BE2C (cell line): ENCODE data around the gene SLC5A9.

Experiments used
- DNase-seq: peaks from one replicate; pipeline ENCODE4 v3.0.0-alpha.2; 2020
- H3K27me3 ChIP-seq: fragments of 250-450 bp; sonication (Bioruptor Pico); 2 replicates; pipeline ENCODE4 v1.5.1; 2020; ENCODE audit warnings: mild to moderate bottlenecking
- H3K36me3 ChIP-seq: fragments of 250-450 bp; sonication (Bioruptor Pico); 2 replicates; pipeline ENCODE4 v1.5.1; 2020; ENCODE audit warnings: mild to moderate bottlenecking
- H3K4me1 ChIP-seq: fragments of 250-450 bp; sonication (Bioruptor Pico); 2 replicates; pipeline ENCODE4 v1.5.1; 2020
- H3K4me3 ChIP-seq: 2 replicates; pipeline ENCODE4 v1.5.1; 2011; ENCODE audit warnings: low read depth, low read length
- H3K9me3 ChIP-seq: fragments of 250-450 bp; sonication (Bioruptor Pico); 2 replicates; pipeline ENCODE4 v1.5.1; 2020
- CTCF ChIP-seq: IDR thresholded peaks from 2 replicates; pipeline ENCODE4 v1.5.1; 2012; ENCODE audit warnings: mild to moderate bottlenecking, low read depth, low read length

Gene SLC5A9

DNA sequence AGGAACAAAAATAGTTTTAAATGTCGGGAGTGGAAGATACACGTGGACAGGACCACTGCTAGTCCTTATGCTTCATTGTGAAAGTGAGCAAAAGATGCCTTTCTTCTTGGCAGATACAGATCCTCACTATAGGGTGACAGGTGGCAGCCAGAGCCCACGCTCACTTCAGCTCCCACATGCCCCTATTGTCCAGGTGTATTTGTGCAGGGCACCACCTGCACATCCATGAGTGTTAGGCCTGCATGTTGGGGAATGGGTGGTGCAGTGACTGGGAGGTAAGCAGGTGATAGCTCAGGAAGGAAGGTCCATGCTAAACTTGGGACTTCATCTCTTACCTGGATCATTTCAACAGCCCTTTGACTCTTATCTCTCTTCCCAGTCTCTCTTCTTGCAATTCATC lies 27.4 kb downstream of the SLC5A9 start:
- no peaks in the 10 kb centered on the region for H3K36me3 ChIP-seq
- DNase-seq = no peak

DNA sequence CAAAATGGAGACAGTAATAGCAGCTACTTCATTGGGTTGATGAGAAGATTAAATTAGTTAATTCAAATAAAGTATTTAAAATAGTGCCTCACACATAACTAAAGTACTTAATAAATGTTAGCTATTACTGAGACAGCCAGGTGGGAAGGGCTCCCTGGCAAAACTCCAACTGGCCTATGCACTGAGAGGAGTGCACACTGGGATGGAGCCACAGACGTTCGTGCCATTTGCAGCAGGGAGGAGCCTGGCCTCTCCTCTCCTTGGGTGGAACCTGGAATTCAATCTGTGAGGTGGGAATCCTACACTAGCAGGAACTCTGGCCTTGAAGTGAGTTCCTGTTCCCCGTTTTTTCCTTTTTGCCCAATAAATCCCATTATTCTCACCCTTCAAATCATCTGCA lies 28.1 kb downstream of the SLC5A9 start:
- DNase-seq = no peak
- TF ChIP-seq CTCF = no peak
- H3K9me3 ChIP-seq = no peaks in the 10 kb centered on the region

More for the DNA sequence above, 27.4 kb downstream of the SLC5A9 start:
- TF ChIP-seq CTCF = no peak
- Histone ChIP-seq H3K4me3 (no peak overlapping the region), H3K9me3 (no peaks in the 10 kb centered on the region), H3K4me1 (no peaks in the 10 kb centered on the region), H3K27me3 (no peaks in the 10 kb centered on the region)

GRCh38 chr1:48251323-48251722 lies 28.8 kb downstream of the SLC5A9 start:
- DNase-seq = no peak
- no peaks in the 10 kb centered on the region for H3K4me1 ChIP-seq
- TF ChIP-seq CTCF = no peak
- no peaks in the 10 kb centered on the region for H3K9me3 ChIP-seq
- no peaks in the 10 kb centered on the region for H3K27me3 ChIP-seq
- no peak overlapping the region for H3K4me3 ChIP-seq
- H3K36me3 ChIP-seq = no peaks in the 10 kb centered on the region

More for the DNA sequence above, 28.1 kb downstream of the SLC5A9 start:
- Histone ChIP-seq H3K36me3 (no peaks in the 10 kb centered on the region), H3K4me1 (no peaks in the 10 kb centered on the region), H3K27me3 (no peaks in the 10 kb centered on the region), H3K4me3 (no peak overlapping the region)

DNA sequence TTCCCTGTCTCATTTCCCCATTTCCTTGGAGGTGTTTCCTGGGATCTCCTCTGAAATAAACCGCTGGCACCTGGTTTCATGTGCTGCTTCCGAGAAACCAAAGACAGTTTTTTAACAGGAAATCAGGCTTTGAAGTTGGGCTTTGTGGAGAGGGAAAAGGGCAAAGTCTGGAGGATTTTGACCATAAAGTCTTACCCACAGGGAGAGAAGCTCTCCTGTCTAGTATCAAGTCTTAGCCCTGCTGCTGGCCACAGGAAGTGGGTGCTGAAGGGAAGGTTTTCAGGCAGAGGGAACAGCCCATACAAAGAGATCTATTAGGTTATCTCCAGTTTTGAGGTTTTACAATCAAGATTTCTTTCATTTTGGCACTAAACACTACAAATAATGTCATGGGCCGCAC lies 29.3 kb downstream of the SLC5A9 start:
- Histone ChIP-seq H3K9me3 (no peaks in the 10 kb centered on the region), H3K27me3 (no peaks in the 10 kb centered on the region), H3K4me3 (no peak overlapping the region), H3K36me3 (no peaks in the 10 kb centered on the region), H3K4me1 (no peaks in the 10 kb centered on the region)
- TF ChIP-seq CTCF = no peak
- no peak for DNase-seq

DNA sequence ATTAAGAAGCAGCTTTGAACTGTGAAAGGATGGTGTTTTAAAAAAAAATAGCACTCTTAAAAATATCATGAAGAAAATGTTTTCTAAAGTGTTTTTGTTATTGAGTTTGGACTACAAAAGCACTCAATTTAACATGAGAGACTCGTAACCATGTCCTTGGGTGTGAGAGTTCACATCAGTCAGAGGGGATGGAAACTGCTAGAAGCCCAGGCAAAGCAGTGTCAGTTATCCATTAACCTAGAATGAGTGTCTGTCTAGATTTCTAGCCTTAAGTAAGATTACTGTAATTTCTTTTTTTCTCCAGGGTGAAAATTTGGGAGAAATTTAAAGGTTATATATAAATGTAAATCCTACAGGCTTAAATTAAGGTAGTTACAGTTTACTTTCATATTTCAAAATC lies 31.7 kb downstream of the SLC5A9 start:
- DNase-seq = no peak
- H3K4me3 ChIP-seq = no peak overlapping the region
- TF ChIP-seq CTCF = no peak

DNA sequence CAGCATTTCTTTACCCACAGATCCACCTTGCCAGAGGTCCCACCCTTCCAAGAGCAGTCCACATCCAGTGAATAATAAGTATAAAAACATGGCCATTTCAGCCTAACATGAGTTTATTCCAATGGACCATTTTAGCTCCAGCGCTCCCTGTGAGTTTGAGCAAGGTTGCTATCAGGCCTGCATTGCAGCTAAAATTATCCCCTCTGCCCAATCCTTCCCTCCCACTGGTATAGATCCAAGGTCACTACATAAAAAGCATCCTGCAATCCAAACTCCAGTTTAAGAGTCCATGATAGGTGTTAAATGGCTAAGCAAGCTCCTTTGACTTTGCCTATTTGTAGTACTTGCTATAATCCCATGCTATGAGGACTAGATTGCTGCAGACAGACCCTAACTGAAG lies 35.6 kb downstream of the SLC5A9 start:
- H3K36me3 ChIP-seq = no peaks in the 10 kb centered on the region
- TF ChIP-seq CTCF = no peak
- DNase-seq = no peak
- no peak overlapping the region for H3K4me3 ChIP-seq
- H3K4me1 ChIP-seq = no peaks in the 10 kb centered on the region
- no peaks in the 10 kb centered on the region for H3K27me3 ChIP-seq
- no peaks in the 10 kb centered on the region for H3K9me3 ChIP-seq

More for the DNA sequence above, 31.7 kb downstream of the SLC5A9 start:
- Histone ChIP-seq H3K27me3 (no peaks in the 10 kb centered on the region), H3K36me3 (no peaks in the 10 kb centered on the region), H3K9me3 (no peaks in the 10 kb centered on the region), H3K4me1 (no peaks in the 10 kb centered on the region)
